ENCODE measurements around the gene PLOD1. TPM values are rescaled to one million over a fixed set of nuclear protein-coding genes. Genes with fewer than 3 reads are reported as not detected.
"Not testable (repeated sequence)": the region's sequence is repeated elsewhere in the genome, so short reads cannot be mapped to it uniquely, and the experiment has no call there.

Gene PLOD1
- total and polyA plus RNA-seq, 4 donors = 48.0 to 82.9 (median 63.9) TPM

- TF ChIP-seq REST (IDR thresholded peaks at IDR 0.05) (no peak), JUND (IDR thresholded peaks at IDR 0.05) (no peak), SP1 (IDR thresholded peaks at IDR 0.05) (no peak)
Observed at GRCh38 chr1:11903210-11903609, 31.3 kb upstream of the PLOD1 start (continued).

DNA sequence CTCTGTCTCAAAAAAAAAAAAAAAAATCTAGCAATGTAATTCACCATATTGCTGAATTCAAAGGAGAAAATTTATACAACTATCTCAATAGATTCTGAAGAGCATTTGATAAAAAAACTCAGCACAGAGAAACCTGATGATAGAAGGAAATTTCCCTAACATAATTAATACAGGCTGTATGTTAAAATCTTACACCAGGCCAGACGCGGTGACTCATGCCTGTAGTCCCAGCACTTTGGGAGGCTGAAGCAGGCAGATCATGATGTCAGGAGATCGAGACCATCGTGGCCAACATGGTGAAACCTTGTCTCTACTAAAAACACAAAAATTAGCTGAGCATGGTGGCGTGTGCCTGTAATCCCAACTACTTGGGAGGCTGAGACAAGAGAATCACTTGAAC, 30.4 kb upstream of the PLOD1 start:
- DNase-seq (ENCODE audit: low spot score); H3K9ac ChIP-seq (ENCODE audit: low read depth in 1 of 2, low read length in 2 of 2): not testable (repeated sequence)

DNA sequence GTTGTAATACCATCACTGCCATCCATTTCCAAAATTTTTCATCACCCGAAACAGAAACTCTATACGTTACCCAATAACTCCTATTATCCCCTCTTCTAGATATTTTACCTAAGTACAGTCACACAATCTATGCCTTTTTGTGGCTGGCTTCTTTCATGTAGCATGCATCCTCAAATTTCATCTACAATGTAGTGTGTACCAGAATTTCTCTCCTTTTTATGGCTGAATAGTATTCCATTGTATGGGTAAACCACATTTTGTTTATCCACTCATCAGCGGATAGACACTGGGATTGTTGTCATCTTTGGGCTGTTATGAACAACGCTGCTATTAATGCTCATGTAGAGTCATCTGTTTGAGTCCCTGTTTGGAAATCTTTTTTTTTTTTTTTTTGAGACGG, 29.5 kb upstream of the PLOD1 start:
- 96% methylated on average over 5 of the region's 5 CpGs for WGBS
- Histone ChIP-seq H3K9me3 (ENCODE audit: control insufficient read depth in 4 of 4, low read length in 3 of 4) (no peaks in the 10 kb centered on the region), H3K27me3 (ENCODE audit: control insufficient read depth in 4 of 4, insufficient read depth in 4 of 4, low read length in 3 of 4) (no peaks in the 10 kb centered on the region), H3K27ac (ENCODE audit: low read depth in 1 of 2, low read length in 2 of 2) (no peak overlapping the region), H3K9ac (ENCODE audit: low read depth in 1 of 2, low read length in 2 of 2) (no peak overlapping the region), H3K4me1 (ENCODE audit: control insufficient read depth in 4 of 4, insufficient read depth in 4 of 4, low read length in 3 of 4) (peaks cover 0 to 3% (median 2%) of the 10 kb centered on the region in 4 donors), H3K36me3 (ENCODE audit: control insufficient read depth in 4 of 4, insufficient read depth in 3 of 4, low read depth in 1 of 4, low read length in 3 of 4) (no peaks in the 10 kb centered on the region), H3K4me3 (ENCODE audit: low read depth in 1 of 3, low read length in 3 of 3) (no peak overlapping the region)
- no peak for TF ChIP-seq NR2F2 (IDR thresholded peaks at IDR 0.05)
- TF ChIP-seq SP1 (IDR thresholded peaks at IDR 0.05) = no peak
- no peak for TF ChIP-seq ZBTB33 (IDR thresholded peaks at IDR 0.05)
- TF ChIP-seq FOXA2 (IDR thresholded peaks at IDR 0.05) = no peak
- TF ChIP-seq, protein P1, sequence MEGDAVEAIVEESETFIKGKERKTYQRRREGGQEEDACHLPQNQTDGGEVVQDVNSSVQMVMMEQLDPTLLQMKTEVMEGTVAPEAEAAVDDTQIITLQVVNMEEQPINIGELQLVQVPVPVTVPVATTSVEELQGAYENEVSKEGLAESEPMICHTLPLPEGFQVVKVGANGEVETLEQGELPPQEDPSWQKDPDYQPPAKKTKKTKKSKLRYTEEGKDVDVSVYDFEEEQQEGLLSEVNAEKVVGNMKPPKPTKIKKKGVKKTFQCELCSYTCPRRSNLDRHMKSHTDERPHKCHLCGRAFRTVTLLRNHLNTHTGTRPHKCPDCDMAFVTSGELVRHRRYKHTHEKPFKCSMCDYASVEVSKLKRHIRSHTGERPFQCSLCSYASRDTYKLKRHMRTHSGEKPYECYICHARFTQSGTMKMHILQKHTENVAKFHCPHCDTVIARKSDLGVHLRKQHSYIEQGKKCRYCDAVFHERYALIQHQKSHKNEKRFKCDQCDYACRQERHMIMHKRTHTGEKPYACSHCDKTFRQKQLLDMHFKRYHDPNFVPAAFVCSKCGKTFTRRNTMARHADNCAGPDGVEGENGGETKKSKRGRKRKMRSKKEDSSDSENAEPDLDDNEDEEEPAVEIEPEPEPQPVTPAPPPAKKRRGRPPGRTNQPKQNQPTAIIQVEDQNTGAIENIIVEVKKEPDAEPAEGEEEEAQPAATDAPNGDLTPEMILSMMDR (IDR thresholded peaks at IDR 0.05; ENCODE audit: low read depth, low read length, missing input control) = no peak
- no peak for TF ChIP-seq HNF4A (conservative IDR thresholded peaks at IDR 0.05)
- no peak for TF ChIP-seq JUND (IDR thresholded peaks at IDR 0.05)
- TF ChIP-seq RXRA (IDR thresholded peaks at IDR 0.05) = no peak
- TF ChIP-seq MAX (IDR thresholded peaks at IDR 0.05) = no peak
- no peak for TF ChIP-seq EGR1 (IDR thresholded peaks at IDR 0.05; ENCODE audit: low read depth in 2 of 2)
- TF ChIP-seq, protein P2, sequence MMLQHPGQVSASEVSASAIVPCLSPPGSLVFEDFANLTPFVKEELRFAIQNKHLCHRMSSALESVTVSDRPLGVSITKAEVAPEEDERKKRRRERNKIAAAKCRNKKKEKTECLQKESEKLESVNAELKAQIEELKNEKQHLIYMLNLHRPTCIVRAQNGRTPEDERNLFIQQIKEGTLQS (IDR thresholded peaks at IDR 0.05) = no peak
- TF ChIP-seq HNF4G (IDR thresholded peaks at IDR 0.05) = no peak
- no peak for TF ChIP-seq FOXA1 (IDR thresholded peaks at IDR 0.05)
- TF ChIP-seq RAD21 (IDR thresholded peaks at IDR 0.05) = no peak
- no peak for TF ChIP-seq REST (IDR thresholded peaks at IDR 0.05)
- TF ChIP-seq TAF1 (conservative IDR thresholded peaks at IDR 0.05) = no peak
- no peak for TF ChIP-seq GABPA (IDR thresholded peaks at IDR 0.05 in 1 of 2, conservative IDR thresholded peaks at IDR 0.05 in 1 of 2)
- no peak for TF ChIP-seq YY1 (IDR thresholded peaks at IDR 0.05)
- DNase-seq (ENCODE audit: low spot score) = no peak

More for the DNA sequence above, 30.4 kb upstream of the PLOD1 start:
- not testable (repeated sequence) for H3K9me3 ChIP-seq (ENCODE audit: control insufficient read depth in 4 of 4, low read length in 3 of 4); H3K27ac ChIP-seq (ENCODE audit: low read depth in 1 of 2, low read length in 2 of 2); H3K36me3 ChIP-seq (ENCODE audit: control insufficient read depth in 4 of 4, insufficient read depth in 3 of 4, low read depth in 1 of 4, low read length in 3 of 4); H3K4me1 ChIP-seq (ENCODE audit: control insufficient read depth in 4 of 4, insufficient read depth in 4 of 4, low read length in 3 of 4); H3K27me3 ChIP-seq (ENCODE audit: control insufficient read depth in 4 of 4, insufficient read depth in 4 of 4, low read length in 3 of 4); H3K4me3 ChIP-seq (ENCODE audit: low read depth in 1 of 3, low read length in 3 of 3)
- WGBS = 97% methylated on average over 5 of the region's 5 CpGs
